ENCODE data around the gene LRRC63.

GRCh38 chr13:46207828-46208227, 3.9 kb upstream of the LRRC63 start:
- TF ChIP-seq CTCF (IDR thresholded peaks at IDR 0.05) (no peak), POLR2A (IDR thresholded peaks at IDR 0.05) (no peak)
